ENCODE measurements around the gene GRM4.

Gene GRM4

GRCh38 chr6:34098045-34098936, 47.6 kb downstream of the GRM4 start:
- H3K9me3 ChIP-seq: no peaks in the 10 kb centered on the region
- no peaks in the 10 kb centered on the region for H3K4me1 ChIP-seq
- no peak overlapping the region for H3K4me3 ChIP-seq
- no peak for DNase-seq
- TF ChIP-seq CTCF (IDR thresholded peaks at IDR 0.05): no peak
- no peaks in the 10 kb centered on the region for H3K36me3 ChIP-seq
- peaks cover 0 to 73% of the 10 kb centered on the region in 2 donors for H3K27me3 ChIP-seq
- no peak overlapping the region for H3K27ac ChIP-seq
- intact Hi-C loops (cut with DNase I; ENCODE audit: low total_unique reads): no loop called here

GRCh38 chr6:34096814-34097213, 49.1 kb downstream of the GRM4 start:
- Histone ChIP-seq H3K27ac (no peak overlapping the region), H3K4me3 (no peak overlapping the region), H3K27me3 (peaks cover 0 to 79% of the 10 kb centered on the region in 2 donors), H3K9me3 (no peaks in the 10 kb centered on the region), H3K36me3 (no peaks in the 10 kb centered on the region), H3K4me1 (no peaks in the 10 kb centered on the region)
- intact Hi-C loops (cut with DNase I; ENCODE audit: low total_unique reads): no loop called here
- DNase-seq: no peak
- TF ChIP-seq CTCF (IDR thresholded peaks at IDR 0.05): no peak

- DNase-seq: no peak
- Histone ChIP-seq H3K4me1 (no peaks in the 10 kb centered on the region), H3K9me3 (no peaks in the 10 kb centered on the region), H3K4me3 (no peak overlapping the region), H3K27ac (no peak overlapping the region), H3K36me3 (no peaks in the 10 kb centered on the region), H3K27me3 (peaks cover 0 to 81% of the 10 kb centered on the region in 2 donors)
- intact Hi-C loops (cut with DNase I; ENCODE audit: low total_unique reads): no loop called here
- TF ChIP-seq CTCF (IDR thresholded peaks at IDR 0.05): no peak
These were observed 49.7 kb downstream of the GRM4 start for GRCh38 chr6:34096193-34096592.

- intact Hi-C loops (cut with DNase I; ENCODE audit: low total_unique reads): no loop called here
- H3K4me1 ChIP-seq: no peaks in the 10 kb centered on the region
- no peak for DNase-seq
- peaks cover 0 to 80% of the 10 kb centered on the region in 2 donors for H3K27me3 ChIP-seq
- H3K4me3 ChIP-seq: no peak overlapping the region
- H3K9me3 ChIP-seq: no peaks in the 10 kb centered on the region
- H3K27ac ChIP-seq: no peak overlapping the region
- no peak for TF ChIP-seq CTCF (IDR thresholded peaks at IDR 0.05)
- H3K36me3 ChIP-seq: no peaks in the 10 kb centered on the region
These were observed 50.1 kb downstream of the GRM4 start for GRCh38 chr6:34095741-34096140.

- no peaks in the 10 kb centered on the region for H3K9me3 ChIP-seq
- H3K4me1 ChIP-seq: no peaks in the 10 kb centered on the region
- intact Hi-C loops (cut with DNase I; ENCODE audit: low total_unique reads): no loop called here
- no peak overlapping the region for H3K4me3 ChIP-seq
- H3K36me3 ChIP-seq: no peaks in the 10 kb centered on the region
- no peak for DNase-seq
- H3K27me3 ChIP-seq: peaks cover 0 to 82% of the 10 kb centered on the region in 2 donors
- H3K27ac ChIP-seq: no peak overlapping the region
- TF ChIP-seq CTCF (IDR thresholded peaks at IDR 0.05): no peak
These were observed 50.8 kb downstream of the GRM4 start for GRCh38 chr6:34095136-34095505.
